Testis (tissue), 2 donors: ENCODE measurements around the gene DIS3L2.

Experiments
- CTCF ChIP-seq, 3 experiments: fragments of 450-650 bp in 2 of 3; fragments of 200-600 bp in 1 of 3; sonication (generic) in 1 of 3; IDR thresholded peaks; one replicate each; pipeline ENCODE4 v1.5.1; 2016 to 2019; ENCODE audit warnings: antibody characterized with exemption in 3 of 3, mild to moderate bottlenecking in 2 of 3, moderate library complexity in 1 of 3
- POLR2A ChIP-seq: fragments of 450-650 bp; IDR thresholded peaks from one replicate; pipeline ENCODE4 v1.6.1; 2017; ENCODE audit warnings: antibody characterized with exemption, mild to moderate bottlenecking, moderate library complexity

- TF ChIP-seq CTCF (IDR thresholded peaks at IDR 0.05): no peak
- no peak for TF ChIP-seq POLR2A
Observed at GRCh38 chr2:232307854-232308253, 346.3 kb downstream of the DIS3L2 start.
